ENCODE data around the gene TSPAN15.

The TSPAN15 gene

DNA sequence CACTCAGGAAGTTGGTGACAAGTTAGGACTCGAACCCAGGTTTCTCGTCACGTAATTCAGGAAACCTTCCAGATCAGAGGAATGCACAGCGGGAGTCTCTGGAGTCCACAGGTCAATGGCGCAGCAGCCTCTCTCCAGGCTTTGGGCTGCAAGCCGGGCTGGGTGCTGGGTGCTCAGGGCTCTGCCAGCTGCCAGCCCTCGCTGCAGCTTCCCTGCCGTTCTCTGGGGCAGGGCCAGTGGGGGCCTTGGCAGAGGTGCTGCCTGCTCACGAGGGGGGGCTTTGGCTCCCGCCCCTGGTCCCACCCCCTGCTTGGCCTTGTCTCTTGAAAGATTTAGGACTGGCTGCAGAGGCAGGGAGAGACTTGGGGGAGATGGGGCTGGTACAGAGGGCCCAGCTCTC is 34.6 kb upstream of the TSPAN15 start, which contains the start of gene TACR2:
Gene TACR2 (minus strand): TSS at position 224 of the 400 bp plus-strand sequence. CDS start 595 bp downstream, outside the sequence.
- DNase-seq (ENCODE audit: low read depth in 2 of 3, low spot score in 1 of 3), result no peak

DNA sequence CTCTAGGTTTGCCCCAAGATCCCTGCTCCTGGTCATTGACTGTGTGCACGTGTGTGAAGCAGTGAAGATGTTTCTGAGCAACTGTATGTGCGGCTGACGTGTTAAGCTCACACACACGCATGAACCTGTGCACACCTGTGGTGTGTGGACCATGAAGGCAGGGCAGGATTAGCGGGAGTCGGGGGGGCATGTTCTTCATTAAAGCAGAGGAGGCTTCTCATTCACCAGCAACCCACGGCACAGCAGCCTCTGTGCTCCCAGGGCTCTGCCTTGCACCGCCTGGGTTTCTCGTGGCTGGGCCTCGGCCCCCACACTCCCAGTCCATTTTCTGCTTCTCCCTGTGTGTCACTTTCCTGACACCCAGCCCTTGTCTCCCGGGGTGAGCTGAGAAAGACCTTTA is 33.7 kb upstream of the TSPAN15 start:
- no peak for DNase-seq (ENCODE audit: low read depth in 2 of 3, low spot score in 1 of 3)

GRCh38 chr10:69418052-69418752 is 33.1 kb upstream of the TSPAN15 start:
- no peak for DNase-seq (ENCODE audit: low read depth in 2 of 3, low spot score in 1 of 3)

DNA sequence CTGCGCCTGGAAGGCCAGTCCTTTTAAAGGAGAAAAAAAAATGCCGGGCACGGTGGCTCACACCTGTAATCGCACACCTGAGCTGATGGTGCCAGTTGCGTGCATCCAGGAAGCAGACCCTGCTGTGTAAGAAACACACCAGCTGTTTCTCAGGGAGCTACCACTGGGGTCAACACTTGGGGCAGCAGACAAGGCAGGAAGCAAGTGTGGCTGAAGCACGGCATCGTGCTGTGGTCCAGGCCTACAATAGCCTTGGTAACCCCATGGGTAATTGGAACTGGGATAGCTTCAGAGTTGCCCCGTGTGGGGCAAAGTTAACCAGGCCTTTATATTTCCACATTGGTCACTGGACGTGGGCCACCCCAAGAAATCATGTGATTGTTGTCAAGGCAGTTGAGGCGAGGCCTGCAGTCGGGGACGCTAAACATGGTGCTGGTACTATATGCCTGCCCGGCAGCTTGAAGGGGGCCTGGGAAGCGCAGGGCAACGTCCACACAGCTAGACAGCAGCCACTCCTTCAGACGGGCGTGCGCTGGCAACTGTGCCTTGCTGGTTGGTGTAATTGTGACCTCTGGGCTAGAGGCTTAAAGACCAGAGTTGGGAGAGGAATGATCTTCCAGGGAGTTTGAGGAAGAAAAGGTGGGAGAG is 32.0 kb upstream of the TSPAN15 start:
- no peak for DNase-seq (ENCODE audit: low read depth in 2 of 3, low spot score in 1 of 3)

DNA sequence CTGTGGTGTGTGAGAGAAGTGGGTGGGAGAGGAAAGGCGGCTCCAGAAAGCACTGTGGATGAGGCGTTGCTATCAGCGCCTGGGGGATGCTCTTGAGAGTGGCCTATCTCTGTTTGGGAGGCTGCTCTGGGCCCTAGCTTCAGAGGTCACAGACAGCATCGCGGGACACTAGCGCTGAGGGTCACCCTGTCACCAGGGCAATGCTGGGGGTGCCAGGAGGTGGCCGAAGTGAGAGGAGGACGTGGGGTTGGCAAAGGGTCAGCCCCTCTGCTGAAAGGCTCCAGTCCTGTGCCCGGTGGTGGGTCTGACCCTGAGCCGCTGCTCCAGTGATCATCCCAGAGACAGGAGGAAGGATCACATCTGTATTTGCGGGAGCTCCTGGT is 31.5 kb upstream of the TSPAN15 start:
- DNase-seq (ENCODE audit: low read depth in 2 of 3, low spot score in 1 of 3), result no peak

DNA sequence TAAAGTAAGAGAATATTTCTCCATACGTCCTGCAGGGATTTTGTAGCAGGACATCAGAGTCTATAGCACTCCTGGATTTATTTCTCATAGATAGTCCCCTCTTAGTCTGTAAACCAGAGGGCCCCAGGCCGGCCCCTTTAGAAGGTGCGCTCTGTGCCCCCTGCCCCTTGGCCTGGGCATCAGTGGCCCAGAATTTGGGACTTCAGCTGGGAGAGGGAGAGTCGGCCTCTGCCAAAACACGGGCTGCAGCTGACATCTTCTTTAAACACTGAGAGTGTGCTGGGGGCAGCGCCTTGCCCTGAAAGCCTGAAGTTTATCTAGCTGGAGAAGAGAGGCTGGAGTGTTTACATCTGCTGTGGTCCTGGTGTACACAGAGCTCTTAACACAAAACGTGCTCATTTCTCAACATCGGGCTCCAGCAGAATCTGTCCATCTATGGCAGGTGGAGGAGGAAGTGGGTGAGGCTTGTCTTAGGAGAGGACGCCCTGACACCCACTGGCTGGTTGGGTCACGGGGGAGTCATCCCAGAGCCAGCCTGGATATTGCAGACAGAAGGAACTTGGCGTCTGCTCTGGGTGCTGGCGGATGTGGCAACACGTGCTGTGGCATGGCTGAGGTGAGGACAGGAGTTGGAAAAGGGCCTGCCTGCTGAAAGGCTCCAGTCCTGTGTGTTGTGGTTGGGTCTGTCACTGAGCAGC is 29.5 kb upstream of the TSPAN15 start:
- DNase-seq (ENCODE audit: low read depth in 2 of 3, low spot score in 1 of 3), result no peak

GRCh38 chr10:69422676-69423075 is 28.6 kb upstream of the TSPAN15 start:
- DNase-seq (ENCODE audit: low read depth in 2 of 3, low spot score in 1 of 3), result no peak

DNA sequence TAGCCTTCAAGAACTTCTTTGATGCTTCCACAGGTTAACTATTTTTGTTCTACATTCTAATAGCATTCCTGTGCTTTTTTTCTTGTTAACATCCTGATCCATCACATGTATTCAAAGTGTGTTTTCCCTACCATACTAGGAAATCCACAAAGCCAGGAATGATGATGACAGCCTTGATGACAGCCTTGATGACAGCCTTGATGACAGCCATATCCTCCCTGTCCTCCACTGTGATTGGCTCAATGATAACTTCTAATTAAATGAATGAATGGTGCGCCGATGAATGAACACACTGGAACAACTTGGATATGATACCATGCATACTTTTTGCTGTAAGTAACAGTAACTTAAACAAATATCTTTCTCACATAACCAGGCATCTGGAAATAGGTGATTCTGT is 26.2 kb upstream of the TSPAN15 start:
- DNase-seq (ENCODE audit: low read depth in 2 of 3, low spot score in 1 of 3), result no peak

DNA sequence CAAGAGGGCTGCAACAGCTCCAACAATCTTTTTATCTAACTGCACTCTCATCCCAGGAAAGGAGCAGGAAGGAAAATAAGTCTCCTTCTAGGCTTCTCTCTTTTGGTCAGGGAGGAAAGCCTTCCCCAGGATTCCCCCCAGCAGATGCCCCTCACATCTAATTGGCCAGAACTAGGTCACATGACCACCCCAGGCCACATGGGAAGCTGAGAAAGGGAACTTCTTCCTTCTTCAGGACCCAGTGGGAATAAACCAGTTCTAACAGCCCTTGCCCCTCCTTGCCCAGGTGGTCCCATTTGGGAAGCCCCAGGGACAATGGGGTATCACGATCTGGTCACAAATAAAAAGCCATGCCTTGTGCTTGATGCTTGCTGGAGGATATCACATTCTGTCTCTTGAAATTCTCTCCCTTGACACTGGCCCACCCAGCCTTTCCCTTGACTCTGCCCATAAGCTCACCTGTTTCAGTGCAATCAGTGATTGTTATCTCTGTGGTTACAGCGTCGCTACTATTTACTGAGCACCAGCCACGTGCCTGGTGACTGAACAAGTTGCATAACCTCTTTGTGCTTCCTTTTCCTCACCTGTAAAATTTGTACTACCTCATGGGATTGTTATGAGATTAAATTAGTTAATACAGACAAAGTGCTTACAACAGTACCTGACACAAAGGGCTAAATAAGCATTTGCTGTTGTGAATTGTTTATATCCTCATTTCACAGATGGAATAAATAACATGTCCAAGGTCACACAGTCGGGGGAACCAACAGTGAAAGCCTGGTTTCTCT is 25.6 kb upstream of the TSPAN15 start:
- DNase-seq (ENCODE audit: low read depth in 2 of 3, low spot score in 1 of 3), result no peak

GRCh38 chr10:69426376-69426727 is 24.9 kb upstream of the TSPAN15 start:
- DNase-seq (ENCODE audit: low read depth in 2 of 3, low spot score in 1 of 3), result no peak

DNA sequence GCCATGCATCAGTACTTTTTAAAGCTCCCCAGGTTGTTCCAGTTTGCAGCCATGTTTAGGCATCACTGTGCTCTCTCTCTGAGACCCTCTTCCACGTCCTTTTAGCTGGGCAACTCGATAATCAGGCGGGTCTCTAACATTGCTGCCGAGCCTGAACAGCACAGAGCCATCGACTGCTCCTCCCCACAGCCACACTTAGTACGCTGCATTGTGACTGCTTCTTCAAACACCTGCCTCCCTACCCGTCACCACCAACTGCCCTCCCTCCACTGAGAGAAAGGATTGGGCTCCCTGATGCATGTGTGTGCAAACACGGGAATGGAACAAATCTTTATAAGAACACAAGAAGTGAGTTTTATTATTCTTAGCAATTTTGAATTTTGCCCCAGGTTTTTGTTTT is 23.1 kb upstream of the TSPAN15 start:
- no peak for DNase-seq (ENCODE audit: low read depth in 2 of 3, low spot score in 1 of 3)

- DNase-seq (ENCODE audit: low read depth in 2 of 3, low spot score in 1 of 3), result no peak
Observed at GRCh38 chr10:69434169-69434568, 17.1 kb upstream of the TSPAN15 start.

GRCh38 chr10:69434926-69435325 is 16.3 kb upstream of the TSPAN15 start:
- no peak for DNase-seq (ENCODE audit: low read depth in 2 of 3, low spot score in 1 of 3)

DNA sequence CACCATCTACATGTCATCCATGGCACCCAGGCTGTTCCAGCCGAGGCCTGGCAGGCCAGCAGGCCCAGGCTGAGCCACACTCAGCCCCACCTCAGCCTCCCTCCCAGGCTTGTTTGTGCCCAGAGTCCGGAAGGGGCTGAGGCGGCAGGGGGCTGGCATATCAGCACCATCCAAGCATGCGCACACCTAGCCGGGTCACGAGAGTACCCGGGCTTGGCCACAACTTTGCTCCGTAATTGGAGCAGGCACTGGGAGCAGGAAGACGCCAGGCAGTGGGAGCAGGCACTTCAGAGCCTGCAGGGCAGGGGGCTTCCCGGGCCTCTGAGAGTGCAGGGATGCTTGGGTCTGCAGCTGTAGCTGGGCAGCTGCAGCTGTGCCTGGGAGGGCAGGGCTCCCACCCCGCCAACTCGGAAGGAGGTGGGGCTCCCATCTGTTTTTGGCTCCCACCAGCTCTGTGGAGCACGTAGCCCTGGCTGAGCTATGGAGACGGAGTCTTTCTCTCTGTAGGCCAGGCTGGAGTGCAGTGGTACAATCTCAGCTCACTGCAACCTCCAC is 15.2 kb upstream of the TSPAN15 start:
- DNase-seq (ENCODE audit: low read depth in 2 of 3, low spot score in 1 of 3), result no peak

- DNase-seq (ENCODE audit: low read depth in 2 of 3, low spot score in 1 of 3), result no peak
Observed at GRCh38 chr10:69437321-69438259, 13.7 kb upstream of the TSPAN15 start.

GRCh38 chr10:69438536-69439349 is 12.5 kb upstream of the TSPAN15 start:
- no peak for DNase-seq (ENCODE audit: low read depth in 2 of 3, low spot score in 1 of 3)

DNA sequence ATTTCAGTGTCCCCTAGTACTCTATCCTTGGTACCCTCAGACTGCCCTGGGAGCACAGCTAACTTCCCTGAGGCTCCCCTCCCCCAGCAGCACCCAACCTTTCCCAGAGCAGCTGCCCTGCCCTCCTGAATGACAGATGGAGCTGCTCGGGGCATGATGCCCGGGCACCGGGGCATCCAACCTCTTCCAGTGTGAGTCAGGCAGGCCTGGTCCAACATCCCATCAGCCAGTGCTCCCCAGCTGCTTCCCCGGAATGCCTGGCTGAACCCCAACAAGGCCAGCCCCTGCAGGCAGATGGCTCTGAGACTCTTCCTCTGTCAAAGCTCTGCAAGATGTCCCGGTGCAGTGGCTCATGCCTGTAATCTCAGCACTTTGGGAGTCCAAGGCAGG is 11.9 kb upstream of the TSPAN15 start:
- DNase-seq (ENCODE audit: low read depth in 2 of 3, low spot score in 1 of 3), result no peak

DNA sequence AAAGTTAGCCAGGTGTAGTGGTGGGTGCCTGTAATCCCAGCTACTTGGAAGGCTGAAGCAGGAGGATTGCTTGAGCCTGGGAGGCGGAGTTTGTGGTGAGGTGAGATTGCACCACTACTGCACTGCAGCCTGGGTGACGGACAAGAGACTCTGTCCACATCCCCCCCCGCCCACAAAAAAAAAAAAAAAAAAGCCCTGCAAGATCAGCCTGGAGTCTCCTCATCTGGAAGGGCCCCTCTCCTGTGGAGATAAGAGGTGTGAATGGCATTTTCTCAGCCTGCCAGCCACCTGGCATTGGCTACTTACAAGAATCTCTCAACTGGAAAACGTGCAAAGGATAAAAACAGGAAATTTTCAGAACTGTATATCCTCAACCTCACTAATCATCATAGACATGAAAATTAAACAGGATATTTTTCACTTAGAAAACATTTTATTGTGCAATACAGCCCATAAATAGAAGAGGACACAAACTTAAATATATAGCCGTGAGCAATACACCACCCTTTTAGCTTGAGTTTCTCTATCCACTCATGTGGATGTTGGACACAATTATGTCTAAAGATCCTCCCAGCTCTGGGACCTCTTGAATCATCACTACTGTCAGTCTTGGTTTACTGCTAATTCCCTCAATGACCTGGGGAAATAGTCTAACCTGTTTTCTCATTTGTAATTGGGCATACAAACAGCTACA is 11.3 kb upstream of the TSPAN15 start:
- DNase-seq (ENCODE audit: low read depth in 2 of 3, low spot score in 1 of 3), result no peak

GRCh38 chr10:69443354-69443753 is 7.9 kb upstream of the TSPAN15 start:
- no peak for DNase-seq (ENCODE audit: low read depth in 2 of 3, low spot score in 1 of 3)
